H9 (cell line): Measurements from ENCODE around the gene MYO5C. TPM values are rescaled to one million over a fixed set of nuclear protein-coding genes. Genes with fewer than 3 reads are reported as not detected.

ENCODE experiments used
- DNase-seq: peaks from one replicate; pipeline ENCODE4 v3.0.0-alpha.2; 2017
- H2AFZ ChIP-seq: one replicate; pipeline ENCODE4 v1.6.1; 2013; ENCODE audit warnings: mild to moderate bottlenecking, low read length, control low read depth, moderate library complexity
- H2AK5ac ChIP-seq: 2 replicates; pipeline ENCODE4 v1.6.1; 2013; ENCODE audit warnings: low read length, control low read depth, mixed read lengths; ENCODE audit not compliant: insufficient read length
- H2BK120ac ChIP-seq: one replicate; pipeline ENCODE4 v1.6.1; 2013; ENCODE audit warnings: low read depth, mild to moderate bottlenecking, low read length, control low read depth, inconsistent platforms; ENCODE audit not compliant: poor library complexity, severe bottlenecking
- H2BK12ac ChIP-seq: 2 replicates; pipeline ENCODE4 v1.6.1; 2013; ENCODE audit warnings: low read length, control low read depth, mixed read lengths, low read depth; ENCODE audit not compliant: insufficient read length
- H2BK15ac ChIP-seq: 2 replicates; pipeline ENCODE4 v1.6.1; 2013; ENCODE audit warnings: low read depth, low read length, control low read depth
- H2BK20ac ChIP-seq: one replicate; pipeline ENCODE4 v1.6.1; 2013; ENCODE audit warnings: low read depth, mild to moderate bottlenecking, low read length, control low read depth, inconsistent platforms; ENCODE audit not compliant: poor library complexity, severe bottlenecking
- H2BK5ac ChIP-seq: 2 replicates; pipeline ENCODE4 v1.6.1; 2013; ENCODE audit warnings: low read length, control low read depth, mixed read lengths; ENCODE audit not compliant: insufficient read length
- H3K14ac ChIP-seq: 2 replicates; pipeline ENCODE4 v1.6.1; 2013; ENCODE audit warnings: low read length, control low read depth; ENCODE audit not compliant: insufficient read depth
- H3K18ac ChIP-seq: 2 replicates; pipeline ENCODE4 v1.6.1; 2013; ENCODE audit warnings: low read depth, mild to moderate bottlenecking, mixed read lengths, low read length, control low read depth; ENCODE audit not compliant: insufficient read length
- H3K23ac ChIP-seq: 2 replicates; pipeline ENCODE4 v1.6.1; 2013; ENCODE audit warnings: low read length, control low read depth, mixed read lengths, low read depth; ENCODE audit not compliant: insufficient read length
- H3K23me2 ChIP-seq: 2 replicates; pipeline ENCODE4 v1.6.1; 2013; ENCODE audit warnings: low read depth, mild to moderate bottlenecking, mixed read lengths, low read length, control low read depth; ENCODE audit not compliant: insufficient read length, poor library complexity, severe bottlenecking
- H3K27ac ChIP-seq: 2 replicates; pipeline ENCODE4 v1.5.1; 2013; ENCODE audit warnings: low read length, control low read depth, mixed read lengths, low read depth; ENCODE audit not compliant: insufficient read length
- H3K27me3 ChIP-seq: 2 replicates; pipeline ENCODE4 v1.6.1; 2013; ENCODE audit warnings: low read length, control low read depth, inconsistent platforms; ENCODE audit not compliant: insufficient read depth
- H3K4ac ChIP-seq: 2 replicates; pipeline ENCODE4 v1.6.1; 2013; ENCODE audit warnings: low read depth, mild to moderate bottlenecking, control low read depth, inconsistent platforms, low read length, moderate library complexity
- H3K4me1 ChIP-seq: 2 replicates; pipeline ENCODE4 v1.6.1; 2013; ENCODE audit warnings: low read length, control low read depth, inconsistent platforms; ENCODE audit not compliant: insufficient read depth
- H3K4me2 ChIP-seq: 2 replicates; pipeline ENCODE4 v1.6.1; 2013; ENCODE audit warnings: low read length, control low read depth, mixed read lengths; ENCODE audit not compliant: insufficient read length, insufficient read depth
- H3K56ac ChIP-seq: 2 replicates; pipeline ENCODE4 v1.6.1; 2013; ENCODE audit warnings: low read depth, mild to moderate bottlenecking, mixed read lengths, low read length, control low read depth; ENCODE audit not compliant: insufficient read length
- H3K79me1 ChIP-seq: 2 replicates; pipeline ENCODE4 v1.6.1; 2013; ENCODE audit warnings: low read depth, mild to moderate bottlenecking, moderate library complexity, low read length, control low read depth, inconsistent platforms; ENCODE audit not compliant: insufficient read depth, poor library complexity, severe bottlenecking
- H3K79me2 ChIP-seq: 2 replicates; pipeline ENCODE4 v1.6.1; 2013; ENCODE audit warnings: low read length, control low read depth, inconsistent platforms; ENCODE audit not compliant: insufficient read depth
- H3K9ac ChIP-seq: 2 replicates; pipeline ENCODE4 v1.6.1; 2013; ENCODE audit warnings: low read length, control low read depth, mixed read lengths; ENCODE audit not compliant: insufficient read length; ENCODE audit errors: extremely low read depth
- H3K9me3 ChIP-seq: one replicate; pipeline ENCODE4 v1.6.1; 2013; ENCODE audit warnings: low read depth, low read length, inconsistent platforms; ENCODE audit not compliant: control insufficient read depth
- H3T11ph ChIP-seq: one replicate; pipeline ENCODE4 v1.6.1; 2013; ENCODE audit warnings: mild to moderate bottlenecking, low read length, control low read depth, inconsistent platforms
- H4K20me1 ChIP-seq: one replicate; pipeline ENCODE4 v1.6.1; 2013; ENCODE audit not compliant: control insufficient read depth, insufficient read length, insufficient read depth
- H4K5ac ChIP-seq: 2 replicates; pipeline ENCODE4 v1.6.1; 2013; ENCODE audit warnings: low read depth, mild to moderate bottlenecking, mixed read lengths, low read length, control low read depth; ENCODE audit not compliant: insufficient read length
- H4K8ac ChIP-seq: replicated peaks from 2 replicates; pipeline ENCODE4 v1.6.1; 2013; ENCODE audit warnings: low read length, control low read depth, mixed read lengths, low read depth; ENCODE audit not compliant: insufficient read length
- H4K91ac ChIP-seq: 2 replicates; pipeline ENCODE4 v1.6.1; 2013; ENCODE audit warnings: low read depth, mild to moderate bottlenecking, moderate library complexity, mixed read lengths, low read length, control low read depth; ENCODE audit not compliant: insufficient read length
- H3K27ac Mint-ChIP-seq, 3 experiments: 2 replicates in 2 of 3; 3 replicates in 1 of 3; pipeline ENCODE4 v1.8.0; 2020 to 2021; ENCODE audit warnings: mixed read lengths in 3 of 3, mild to moderate bottlenecking in 1 of 3, moderate library complexity in 1 of 3
- H3K27me3 Mint-ChIP-seq: 2 replicates; pipeline ENCODE4 v1.8.0; 2021; ENCODE audit warnings: low read depth, mild to moderate bottlenecking, moderate library complexity, mixed read lengths
- H3K36me3 Mint-ChIP-seq, 3 experiments: 2 replicates in 2 of 3; 3 replicates in 1 of 3; pipeline ENCODE4 v1.8.0; 2020 to 2021; ENCODE audit warnings: low read depth in 3 of 3, mixed read lengths in 3 of 3; ENCODE audit not compliant: insufficient read depth in 1 of 3
- H3K4me1 Mint-ChIP-seq, 2 experiments: 2 replicates each; pipeline ENCODE4 v1.8.0; 2020; ENCODE audit warnings: mixed read lengths in 2 of 2
- H3K4me3 Mint-ChIP-seq, 2 experiments: 2 replicates in 1 of 2; 3 replicates in 1 of 2; pipeline ENCODE4 v1.8.0; 2020 to 2021; ENCODE audit warnings: mild to moderate bottlenecking in 2 of 2, mixed read lengths in 2 of 2, moderate library complexity in 1 of 2
- H3K9me3 Mint-ChIP-seq, 2 experiments: 2 replicates in 1 of 2; 3 replicates in 1 of 2; pipeline ENCODE4 v1.8.0; 2020; ENCODE audit warnings: mild to moderate bottlenecking in 2 of 2, mixed read lengths in 2 of 2, moderate library complexity in 1 of 2
- WGBS: extraction: QIAGEN DNeasy Blood & Tissue Kit; methylation state at CpG from one replicate; pipeline ENCODE4 v1.1.7; 2013; ENCODE audit warnings: missing lambda C conversion rate, low lambda C conversion rate, mixed read lengths; ENCODE audit not compliant: insufficient read length; ENCODE audit errors: extremely low coverage; 5-methylcytosine and 5-hydroxymethylcytosine counted together
- total RNA-seq: library from RNA; stranded (reverse); gene quantifications from 2 replicates; pipeline ENCODE4 v1.2.1, GENCODE V29; 2021
- TF ChIP-seq, protein P1 (sequence below): fragments of 200-600 bp; sonication (generic); conservative IDR thresholded peaks from 3 replicates; pipeline ENCODE4 v1.8.0; 2021; ENCODE audit warnings: antibody characterized with exemption, mild to moderate bottlenecking

Gene MYO5C
- total RNA-seq, 1 experiment from 2014 or later = 22.2 TPM

DNA sequence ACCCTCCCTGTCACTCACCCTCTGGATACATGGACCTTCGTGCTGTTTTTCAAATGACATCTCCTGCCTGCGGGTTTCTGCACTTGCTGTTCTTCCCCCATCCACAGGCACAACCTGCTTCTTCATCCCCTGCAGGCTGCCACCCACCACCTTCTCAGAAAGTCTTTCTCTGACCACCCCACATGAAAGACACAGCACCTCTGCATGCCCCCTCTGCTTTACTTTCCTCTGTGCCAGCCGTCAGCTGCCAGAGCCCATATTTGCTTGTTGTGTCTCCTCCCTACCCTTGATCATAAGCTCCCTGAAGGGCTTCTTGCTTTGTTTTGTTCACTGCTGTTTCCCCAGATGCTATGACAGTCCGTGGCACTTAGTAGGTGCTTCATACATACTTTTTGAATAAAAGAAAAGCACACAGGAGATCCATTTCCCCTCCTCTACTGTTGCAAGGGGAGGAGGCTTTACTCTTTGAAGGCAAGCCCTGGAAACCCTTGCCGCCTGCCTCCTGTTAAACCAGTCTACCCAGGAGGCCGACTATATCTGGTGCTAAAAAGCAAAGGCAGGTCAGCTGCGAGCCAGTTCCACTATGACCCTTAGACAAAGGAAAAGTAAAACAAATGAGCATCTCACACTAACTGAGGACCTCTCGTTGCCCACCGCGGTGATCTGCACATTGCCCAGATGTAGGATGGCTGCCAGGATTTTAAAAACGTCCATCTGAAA, 31.9 kb downstream of the MYO5C start:
- Mint-ChIP-seq H3K4me1 (peaks cover 49 to 54% of the 10 kb centered on the region in 2 experiments), H3K4me3 (no peak overlapping the region), H3K27me3 (no peaks in the 10 kb centered on the region), H3K36me3 (peaks cover 11 to 54% (median 53%) of the 10 kb centered on the region in 3 experiments), H3K9me3 (no peaks in the 10 kb centered on the region), H3K27ac (peak overlapping the region; percentile 17 to 99 (median 99); a peak in 6 of 7 replicates)
- Histone ChIP-seq H3K79me1 (no peaks in the 10 kb centered on the region), H2AK5ac (no peak overlapping the region), H4K20me1 (no peaks in the 10 kb centered on the region), H3K56ac (no peak overlapping the region), H3K4me2 (no peak overlapping the region), H3K14ac (no peak overlapping the region; the same call in 1 of the 2 replicates), H2AFZ (no peak overlapping the region), H3K9me3 (no peaks in the 10 kb centered on the region), H3K23ac (no peak overlapping the region), H2BK12ac (peak overlapping the region; percentile 51), H2BK20ac (no peak overlapping the region), H3T11ph (no peak overlapping the region), H3K27me3 (no peaks in the 10 kb centered on the region), H3K9ac (no peak overlapping the region), H3K4ac (no peak overlapping the region), H4K91ac (peak overlapping the region; percentile 38), H3K4me1 (peaks cover 12% of the 10 kb centered on the region; the same call in 1 of the 2 replicates), H3K18ac (no peak overlapping the region), H2BK5ac (no peak overlapping the region), H4K5ac (no peak overlapping the region), H2BK120ac (no peak overlapping the region), H4K8ac (no peak overlapping the region), H3K23me2 (no peaks in the 10 kb centered on the region), H3K27ac (no peak overlapping the region), H3K79me2 (no peaks in the 10 kb centered on the region), H2BK15ac (no peak overlapping the region)
- TF ChIP-seq, protein P1, sequence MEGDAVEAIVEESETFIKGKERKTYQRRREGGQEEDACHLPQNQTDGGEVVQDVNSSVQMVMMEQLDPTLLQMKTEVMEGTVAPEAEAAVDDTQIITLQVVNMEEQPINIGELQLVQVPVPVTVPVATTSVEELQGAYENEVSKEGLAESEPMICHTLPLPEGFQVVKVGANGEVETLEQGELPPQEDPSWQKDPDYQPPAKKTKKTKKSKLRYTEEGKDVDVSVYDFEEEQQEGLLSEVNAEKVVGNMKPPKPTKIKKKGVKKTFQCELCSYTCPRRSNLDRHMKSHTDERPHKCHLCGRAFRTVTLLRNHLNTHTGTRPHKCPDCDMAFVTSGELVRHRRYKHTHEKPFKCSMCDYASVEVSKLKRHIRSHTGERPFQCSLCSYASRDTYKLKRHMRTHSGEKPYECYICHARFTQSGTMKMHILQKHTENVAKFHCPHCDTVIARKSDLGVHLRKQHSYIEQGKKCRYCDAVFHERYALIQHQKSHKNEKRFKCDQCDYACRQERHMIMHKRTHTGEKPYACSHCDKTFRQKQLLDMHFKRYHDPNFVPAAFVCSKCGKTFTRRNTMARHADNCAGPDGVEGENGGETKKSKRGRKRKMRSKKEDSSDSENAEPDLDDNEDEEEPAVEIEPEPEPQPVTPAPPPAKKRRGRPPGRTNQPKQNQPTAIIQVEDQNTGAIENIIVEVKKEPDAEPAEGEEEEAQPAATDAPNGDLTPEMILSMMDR = no peak
- WGBS = no CpG with 5 or more reads among the region's 11 CpGs
- no peak for DNase-seq
